SK-N-SH (cell line): ENCODE measurements around the gene NCAM1. TPM values are rescaled to one million over a fixed set of nuclear protein-coding genes. Genes with fewer than 3 reads are reported as not detected.

Experiments used
- CTCF ChIA-PET: fragments of 300-600, 350-600 bp; formaldehyde crosslinking; extraction: SDS; loops from one replicate; lab custom pipeline; 2021; lab: Yijun Ruan, JAX
- POLR2A ChIA-PET: fragments of 350-600 bp; sonication (Branson Sonifier 250); formaldehyde crosslinking; extraction: SDS; loops from one replicate; lab custom pipeline; 2020; ENCODE audit warnings: antibody characterized with exemption, inconsistent platforms; lab: Yijun Ruan, JAX
- DNase-seq: peaks from one replicate; pipeline ENCODE4 v3.0.0; 2012
- H2AFZ ChIP-seq: fragments of 200-600 bp; sonication (generic); 2 replicates; pipeline ENCODE4 v1.8.1; 2016; ENCODE audit warnings: antibody characterized with exemption, mild to moderate bottlenecking, low read depth
- H3F3A ChIP-seq: fragments of 200-600 bp; sonication (generic); replicated peaks from 2 replicates; pipeline ENCODE3; 2016; ENCODE audit warnings: antibody characterized with exemption, mild to moderate bottlenecking; ENCODE audit not compliant: insufficient read depth
- H3K27ac ChIP-seq, 2 experiments: fragments of 200-500 bp in 1 of 2; fragments of 200-600 bp in 1 of 2; sonication (Bioruptor generic) in 1 of 2; sonication (generic), shearing (Covaris generic) in 1 of 2; 2 replicates each; pipeline versions ENCODE4 v1.5.1 to v1.6.1; 2014 to 2016; ENCODE audit warnings: low read depth in 2 of 2, inconsistent platforms in 1 of 2, low read length in 1 of 2, mild to moderate bottlenecking in 1 of 2, mixed read lengths in 1 of 2
- H3K27me3 ChIP-seq: fragments of 200-600 bp; sonication (generic), shearing (Covaris generic); 2 replicates; pipeline ENCODE4 v1.6.1; 2016; ENCODE audit warnings: mixed run types; ENCODE audit not compliant: insufficient read depth
- H3K36me3 ChIP-seq, 2 experiments: fragments of 200-500 bp in 1 of 2; fragments of 200-600 bp in 1 of 2; sonication (Bioruptor generic) in 1 of 2; sonication (generic) in 1 of 2; replicated peaks in 1 of 2; 2 replicates each; pipeline versions ENCODE3 to v1.5.1; 2014 to 2016; ENCODE audit warnings: low read length in 1 of 2, mild to moderate bottlenecking in 1 of 2; ENCODE audit not compliant: insufficient read depth in 2 of 2, control insufficient read depth in 1 of 2
- H3K4me1 ChIP-seq, 2 experiments: fragments of 200-500 bp in 1 of 2; fragments of 200-600 bp in 1 of 2; sonication (Bioruptor generic) in 1 of 2; sonication (generic), shearing (Covaris generic) in 1 of 2; 2 replicates each; pipeline versions ENCODE4 v1.5.1 to v1.6.1; 2014 to 2016; ENCODE audit warnings: low read depth in 1 of 2, low read length in 1 of 2, mixed run types in 1 of 2; ENCODE audit not compliant: insufficient read depth in 2 of 2, control insufficient read depth in 1 of 2
- H3K4me2 ChIP-seq: fragments of 200-600 bp; sonication (generic), shearing (Covaris generic); 2 replicates; pipeline ENCODE4 v1.6.1; 2017; ENCODE audit warnings: mixed run types
- H3K4me3 ChIP-seq, 2 experiments: fragments of 200-500 bp in 1 of 2; fragments of 200-600 bp in 1 of 2; sonication (Bioruptor generic) in 1 of 2; sonication (generic), shearing (Covaris generic) in 1 of 2; 2 replicates each; pipeline versions ENCODE4 v1.5.1 to v1.8.1; 2014 to 2016; ENCODE audit warnings: low read depth in 2 of 2, inconsistent platforms in 1 of 2, low read length in 1 of 2, mild to moderate bottlenecking in 1 of 2, mixed read lengths in 1 of 2, moderate library complexity in 1 of 2
- H3K79me2 ChIP-seq: fragments of 200-600 bp; sonication (generic); 2 replicates; pipeline ENCODE4 v1.8.1; 2017; ENCODE audit warnings: mild to moderate bottlenecking; ENCODE audit not compliant: insufficient read depth
- H3K9ac ChIP-seq: fragments of 200-600 bp; sonication (generic); 2 replicates; pipeline ENCODE4 v1.6.1; 2017; ENCODE audit warnings: mixed run types
- H3K9me2 ChIP-seq: fragments of 200-600 bp; sonication (generic); 2 replicates; pipeline ENCODE4 v1.6.1; 2017; ENCODE audit warnings: mixed run types
- H3K9me3 ChIP-seq: fragments of 200-600 bp; sonication (generic); 2 replicates; pipeline ENCODE4 v1.6.1; 2017; ENCODE audit warnings: mixed run types, mild to moderate bottlenecking, moderate library complexity
- H4K20me1 ChIP-seq: fragments of 200-600 bp; sonication (generic); 2 replicates; pipeline ENCODE4 v1.6.1; 2017; ENCODE audit warnings: mild to moderate bottlenecking, mixed run types; ENCODE audit not compliant: insufficient read depth
- CHD2 ChIP-seq: fragments of 150-350 bp; IDR thresholded peaks from 2 replicates; pipeline ENCODE4 v1.6.1; 2018; ENCODE audit warnings: low read length; ENCODE audit not compliant: partially characterized antibody
- EP300 ChIP-seq, 2 experiments: IDR thresholded peaks; 2 replicates each; pipeline versions ENCODE4 v1.4.0 to v1.6.1; 2012; ENCODE audit warnings: borderline replicate concordance in 1 of 2, low read depth in 1 of 2, low read length in 1 of 2
- FOSL2 ChIP-seq: IDR thresholded peaks from 2 replicates; pipeline ENCODE4 v1.4.0; 2012; ENCODE audit warnings: low read depth, mild to moderate bottlenecking, moderate library complexity, borderline replicate concordance
- FOXM1 ChIP-seq: IDR thresholded peaks from 2 replicates; pipeline ENCODE4 v1.4.0; 2012; ENCODE audit warnings: low read depth, mild to moderate bottlenecking
- GABPA ChIP-seq: IDR thresholded peaks from 2 replicates; pipeline ENCODE4 v1.4.0; 2012; ENCODE audit warnings: low read depth, mild to moderate bottlenecking
- MEF2A ChIP-seq: IDR thresholded peaks from 2 replicates; pipeline ENCODE4 v1.4.0; 2012; ENCODE audit warnings: low read depth, borderline replicate concordance
- MXI1 ChIP-seq: IDR thresholded peaks from 2 replicates; pipeline ENCODE4 v1.6.1; 2012; ENCODE audit warnings: mild to moderate bottlenecking, low read depth, low read length, improper control_type of control experiment
- NRF1 ChIP-seq: IDR thresholded peaks from 2 replicates; pipeline ENCODE4 v1.6.1; 2012; ENCODE audit warnings: low read depth, mild to moderate bottlenecking, low read length
- PBX3 ChIP-seq: IDR thresholded peaks from 2 replicates; pipeline ENCODE4; 2012
- RAD21 ChIP-seq: IDR thresholded peaks from 2 replicates; pipeline ENCODE4 v1.6.1; 2012; ENCODE audit warnings: mild to moderate bottlenecking, low read length
- RXRA ChIP-seq: IDR thresholded peaks from 2 replicates; pipeline ENCODE4 v1.4.0; 2012; ENCODE audit warnings: low read depth, mild to moderate bottlenecking, borderline replicate concordance
- SIN3A ChIP-seq: IDR thresholded peaks from 2 replicates; pipeline ENCODE4 v1.6.1; 2012; ENCODE audit warnings: low read depth, mild to moderate bottlenecking, low read length, moderate library complexity, borderline replicate concordance
- TAF1 ChIP-seq: IDR thresholded peaks from 2 replicates; pipeline ENCODE4 v1.6.1; 2012; ENCODE audit warnings: low read depth, mild to moderate bottlenecking, low read length, moderate library complexity, borderline replicate concordance
- TEAD4 ChIP-seq: IDR thresholded peaks from 2 replicates; pipeline ENCODE4 v1.4.0; 2012; ENCODE audit warnings: mild to moderate bottlenecking, borderline replicate concordance; ENCODE audit not compliant: insufficient read depth
- USF1 ChIP-seq: IDR thresholded peaks from 2 replicates; pipeline ENCODE4 v1.4.0; 2012; ENCODE audit warnings: low read depth, borderline replicate concordance
- USF2 ChIP-seq: fragments of 150-350 bp; IDR thresholded peaks from 2 replicates; pipeline ENCODE4 v1.6.1; 2017; ENCODE audit warnings: antibody characterized with exemption, low read length, low read depth, borderline replicate concordance
- ZBTB33 ChIP-seq: IDR thresholded peaks from 2 replicates; pipeline ENCODE4 v1.4.0; 2012; ENCODE audit warnings: low read depth, borderline replicate concordance
- WGBS: methylation state at CpG from one replicate; pipeline ENCODE4 v1.1.6; 2017; ENCODE audit warnings: low lambda C conversion rate; 5-methylcytosine and 5-hydroxymethylcytosine counted together
- polyA plus RNA-seq, 3 experiments: library from polyadenylated mRNA; depleted of rRNA; stranded (reverse); fragments of >200 nt; gene quantifications; 2 replicates each; pipeline ENCODE4 v1.2.3, GENCODE V29; 2012

The NCAM1 gene
- polyA plus RNA-seq, 1 of the 3 experiments (the other 2 are of a cell fraction): 19.4 TPM

GRCh38 chr11:113182288-113182687 lies 221.1 kb downstream of the NCAM1 start:
- no peaks in the 10 kb centered on the region for H3K9me3 ChIP-seq
- no peak for DNase-seq
- H3K27me3 ChIP-seq: no peaks in the 10 kb centered on the region
- H3K4me1 ChIP-seq: peaks cover 0 to 32% of the 10 kb centered on the region in 2 experiments; a peak in 2 of 4 replicates
- no peak overlapping the region for H3K4me2 ChIP-seq
- H3K9me2 ChIP-seq: no peaks in the 10 kb centered on the region
- 88% methylated on average over 5 of the region's 6 CpGs for WGBS
- no peak for TF ChIP-seq RAD21
- no peak for TF ChIP-seq PBX3
- TF ChIP-seq FOSL2: no peak
- TF ChIP-seq GABPA: no peak
- no peak for TF ChIP-seq MEF2A
- TF ChIP-seq ZBTB33: no peak
- no peak for TF ChIP-seq USF2
- TF ChIP-seq TEAD4: no peak
- TF ChIP-seq SIN3A: no peak
- TF ChIP-seq MXI1: no peak
- TF ChIP-seq USF1: no peak
- TF ChIP-seq EP300 (IDR thresholded peaks at IDR 0.05; ENCODE audit: borderline replicate concordance in 1 of 2, low read depth in 1 of 2, low read length in 1 of 2): no peak
- no peak for TF ChIP-seq RXRA
- no peak for TF ChIP-seq FOXM1
- TF ChIP-seq TAF1: no peak
- TF ChIP-seq CHD2: no peak
- TF ChIP-seq NRF1: no peak
- no peaks in the 10 kb centered on the region for H3K79me2 ChIP-seq
- H3K4me3 ChIP-seq: no peak overlapping the region
- ChIA-PET POLR2A (no interaction called here), CTCF (interaction anchor here (0.6 to 2.1 kb wide), 5 partner anchors 9 to 253 kb away, joined by 3 to 8 read pairs (median 3); no protein-coding TSS in a partner anchor)
- no peak overlapping the region for H3K27ac ChIP-seq
- H3F3A ChIP-seq: no peaks in the 10 kb centered on the region
- no peaks in the 10 kb centered on the region for H4K20me1 ChIP-seq
- H3K36me3 ChIP-seq: no peaks in the 10 kb centered on the region
- H2AFZ ChIP-seq: no peak overlapping the region
- H3K9ac ChIP-seq: no peak overlapping the region
